Neural progenitor cell (in vitro differentiated cells): ENCODE results near the gene PIP4K2A. TPM values are rescaled to one million over a fixed set of nuclear protein-coding genes. Genes with fewer than 3 reads are reported as not detected.

Experiments used
- DNase-seq: peaks from one replicate; pipeline ENCODE4 v3.0.0-alpha.2; 2016; ENCODE audit warnings: low spot score
- H2AFZ ChIP-seq: fragments of 200-600 bp; sonication (generic); replicated peaks from 2 replicates; pipeline ENCODE4 v1.6.1; 2016; ENCODE audit warnings: antibody characterized with exemption
- H3F3A ChIP-seq: fragments of 200-600 bp; sonication (generic); 2 replicates; pipeline ENCODE4 v1.6.1; 2016; ENCODE audit warnings: antibody characterized with exemption, low read depth
- H3K27ac ChIP-seq: fragments of 200-600 bp; sonication (generic); 2 replicates; pipeline ENCODE4 v1.5.1; 2016; ENCODE audit warnings: mild to moderate bottlenecking
- H3K27me3 ChIP-seq: fragments of 200-600 bp; sonication (generic); 2 replicates; pipeline ENCODE4 v1.6.1; 2016; ENCODE audit warnings: mild to moderate bottlenecking, moderate library complexity
- H3K36me3 ChIP-seq: fragments of 200-600 bp; sonication (generic); 2 replicates; pipeline ENCODE4 v1.5.1; 2016
- H3K4me1 ChIP-seq: fragments of 200-600 bp; sonication (generic); 2 replicates; pipeline ENCODE4 v1.6.1; 2016; ENCODE audit warnings: mixed run types
- H3K4me2 ChIP-seq: fragments of 200-600 bp; sonication (generic); 2 replicates; pipeline ENCODE4 v1.6.1; 2016
- H3K4me3 ChIP-seq: fragments of 200-600 bp; sonication (generic); 2 replicates; pipeline ENCODE4 v1.5.1; 2016
- H3K79me2 ChIP-seq: fragments of 200-600 bp; sonication (generic); 2 replicates; pipeline ENCODE4 v1.6.1; 2016; ENCODE audit warnings: low read depth
- H3K9ac ChIP-seq: fragments of 200-600 bp; sonication (generic); 2 replicates; pipeline ENCODE4 v1.6.1; 2016
- H3K9me3 ChIP-seq: fragments of 200-600 bp; sonication (generic); 2 replicates; pipeline ENCODE4 v1.5.1; 2016; ENCODE audit warnings: low read depth
- H4K20me1 ChIP-seq: fragments of 200-600 bp; sonication (generic); 2 replicates; pipeline ENCODE4 v1.6.1; 2016; ENCODE audit warnings: low read depth
- H3K27ac Mint-ChIP-seq: 3 replicates; pipeline ENCODE4 v1.8.0; 2021; ENCODE audit warnings: mixed read lengths
- H3K27me3 Mint-ChIP-seq: 2 replicates; pipeline ENCODE4 v1.8.0; 2022; ENCODE audit warnings: low read depth, mild to moderate bottlenecking, inconsistent platforms, moderate library complexity, mixed read lengths; ENCODE audit not compliant: insufficient read depth
- H3K36me3 Mint-ChIP-seq: 3 replicates; pipeline ENCODE4 v1.8.0; 2021; ENCODE audit warnings: mixed read lengths
- H3K4me1 Mint-ChIP-seq: 3 replicates; pipeline ENCODE4 v1.8.0; 2021; ENCODE audit warnings: mixed read lengths
- H3K4me3 Mint-ChIP-seq: 3 replicates; pipeline ENCODE4 v1.8.0; 2021; ENCODE audit warnings: mild to moderate bottlenecking, moderate library complexity, mixed read lengths
- H3K9me3 Mint-ChIP-seq: 3 replicates; pipeline ENCODE4 v1.8.0; 2020; ENCODE audit warnings: mixed read lengths
- EZH2 ChIP-seq: fragments of 200-600 bp; sonication (generic); IDR thresholded peaks from 2 replicates; pipeline ENCODE4 v1.6.1; 2017; ENCODE audit warnings: antibody characterized with exemption, mild to moderate bottlenecking, moderate library complexity
- EZH2phosphoT487 ChIP-seq: fragments of 200-600 bp; sonication (generic); IDR thresholded peaks from 2 replicates; pipeline ENCODE4 v1.6.1; 2017; ENCODE audit warnings: antibody characterized with exemption
- total RNA-seq: library from RNA; depleted of rRNA; stranded (reverse); fragments of >200 nt; gene quantifications from 2 replicates; pipeline ENCODE4 v1.2.3, GENCODE V29; 2015; ENCODE audit warnings: low replicate concordance
- TF ChIP-seq, protein P1 (sequence below): fragments of 200-600 bp; sonication (generic); IDR thresholded peaks from 2 replicates; pipeline ENCODE4 v1.5.1; 2017; ENCODE audit warnings: antibody characterized with exemption, mild to moderate bottlenecking

PIP4K2A gene
- total RNA-seq, 1 donor from 2014 or later, result 37.6 TPM

DNA sequence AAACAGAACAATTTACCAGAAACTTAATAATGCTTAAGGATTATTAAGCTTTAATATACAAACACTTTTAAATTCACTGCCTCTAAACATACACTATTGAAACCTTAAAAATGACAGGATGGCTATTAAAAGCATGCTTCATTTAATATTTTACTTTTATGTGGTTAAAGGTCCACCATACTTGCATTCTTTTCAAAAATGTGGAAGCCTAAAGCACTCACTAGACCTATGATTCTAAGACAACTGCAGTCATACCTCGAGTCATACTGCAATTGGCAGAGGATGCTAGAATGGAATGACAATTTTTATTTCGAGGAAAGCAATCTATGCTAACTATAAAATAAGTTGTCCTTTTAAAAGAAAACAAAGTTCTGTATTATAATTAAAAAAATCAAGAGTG, 85.3 kb downstream of the PIP4K2A start:
- H3K36me3 Mint-ChIP-seq, result peaks cover 4% of the 10 kb centered on the region
- Histone ChIP-seq H4K20me1 (peaks cover 9% of the 10 kb centered on the region), H2AFZ (no peak overlapping the region), H3K79me2 (peaks cover 76% of the 10 kb centered on the region), H3K27ac (no peak overlapping the region), H3K9me3 (no peaks in the 10 kb centered on the region), H3K4me1 (peaks cover 25% of the 10 kb centered on the region), H3K4me3 (no peak overlapping the region), H3K9ac (no peak overlapping the region), H3K4me2 (no peak overlapping the region), H3F3A (no peaks in the 10 kb centered on the region), H3K27me3 (no peaks in the 10 kb centered on the region), H3K36me3 (no peaks in the 10 kb centered on the region)
- no peaks in the 10 kb centered on the region for H3K27me3 Mint-ChIP-seq
- peaks cover 6% of the 10 kb centered on the region for H3K9me3 Mint-ChIP-seq
- no peak overlapping the region for H3K4me3 Mint-ChIP-seq
- peaks cover 48% of the 10 kb centered on the region for H3K4me1 Mint-ChIP-seq
- no peak overlapping the region for H3K27ac Mint-ChIP-seq
- DNase-seq, result no peak
- TF ChIP-seq, protein P1, sequence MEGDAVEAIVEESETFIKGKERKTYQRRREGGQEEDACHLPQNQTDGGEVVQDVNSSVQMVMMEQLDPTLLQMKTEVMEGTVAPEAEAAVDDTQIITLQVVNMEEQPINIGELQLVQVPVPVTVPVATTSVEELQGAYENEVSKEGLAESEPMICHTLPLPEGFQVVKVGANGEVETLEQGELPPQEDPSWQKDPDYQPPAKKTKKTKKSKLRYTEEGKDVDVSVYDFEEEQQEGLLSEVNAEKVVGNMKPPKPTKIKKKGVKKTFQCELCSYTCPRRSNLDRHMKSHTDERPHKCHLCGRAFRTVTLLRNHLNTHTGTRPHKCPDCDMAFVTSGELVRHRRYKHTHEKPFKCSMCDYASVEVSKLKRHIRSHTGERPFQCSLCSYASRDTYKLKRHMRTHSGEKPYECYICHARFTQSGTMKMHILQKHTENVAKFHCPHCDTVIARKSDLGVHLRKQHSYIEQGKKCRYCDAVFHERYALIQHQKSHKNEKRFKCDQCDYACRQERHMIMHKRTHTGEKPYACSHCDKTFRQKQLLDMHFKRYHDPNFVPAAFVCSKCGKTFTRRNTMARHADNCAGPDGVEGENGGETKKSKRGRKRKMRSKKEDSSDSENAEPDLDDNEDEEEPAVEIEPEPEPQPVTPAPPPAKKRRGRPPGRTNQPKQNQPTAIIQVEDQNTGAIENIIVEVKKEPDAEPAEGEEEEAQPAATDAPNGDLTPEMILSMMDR, result no peak
- TF ChIP-seq EZH2phosphoT487, result no peak
- no peak for TF ChIP-seq EZH2

- no peak overlapping the region for H3K4me2 ChIP-seq
- H2AFZ ChIP-seq, result no peak overlapping the region
- H3K27me3 ChIP-seq, result no peaks in the 10 kb centered on the region
- Mint-ChIP-seq H3K27me3 (no peaks in the 10 kb centered on the region), H3K4me3 (no peak overlapping the region), H3K9me3 (peaks cover 6% of the 10 kb centered on the region), H3K27ac (no peak overlapping the region), H3K36me3 (peaks cover 4% of the 10 kb centered on the region), H3K4me1 (peaks cover 56% of the 10 kb centered on the region)
- H4K20me1 ChIP-seq, result peaks cover 9% of the 10 kb centered on the region
- H3F3A ChIP-seq, result no peaks in the 10 kb centered on the region
- H3K27ac ChIP-seq, result no peak overlapping the region
- peaks cover 80% of the 10 kb centered on the region for H3K79me2 ChIP-seq
- H3K9me3 ChIP-seq, result no peaks in the 10 kb centered on the region
- H3K9ac ChIP-seq, result no peak overlapping the region
- H3K4me3 ChIP-seq, result no peak overlapping the region
- no peak for DNase-seq
- H3K36me3 ChIP-seq, result no peaks in the 10 kb centered on the region
- TF ChIP-seq EZH2phosphoT487, result no peak
- TF ChIP-seq, protein P1, result no peak
- no peak for TF ChIP-seq EZH2
- H3K4me1 ChIP-seq, result peaks cover 25% of the 10 kb centered on the region
Measured at GRCh38 chr10:22628309-22628708, 86.1 kb downstream of the PIP4K2A start.

DNA sequence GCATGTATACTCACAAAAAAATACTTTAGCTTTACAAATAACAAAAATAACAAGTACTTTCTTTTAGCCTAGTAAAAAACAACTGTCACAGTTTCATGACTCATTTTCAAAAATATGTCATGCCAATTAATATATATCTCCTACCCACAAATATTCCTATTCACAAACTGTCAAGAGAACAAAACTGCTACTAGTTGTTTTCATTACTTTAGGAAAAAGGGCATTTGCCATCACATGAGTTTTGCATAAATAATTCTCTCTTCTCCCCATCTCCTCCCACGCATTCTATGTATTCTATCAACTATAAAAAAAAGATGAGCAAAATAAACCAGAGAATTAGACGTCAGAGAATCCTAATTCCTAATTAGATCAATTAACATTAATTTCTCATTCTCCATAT, 87.6 kb downstream of the PIP4K2A start:
- Histone ChIP-seq H3F3A (no peaks in the 10 kb centered on the region), H2AFZ (no peak overlapping the region), H3K9ac (no peak overlapping the region), H3K27ac (no peak overlapping the region), H3K4me2 (no peak overlapping the region), H3K27me3 (no peaks in the 10 kb centered on the region), H3K9me3 (no peaks in the 10 kb centered on the region), H3K4me1 (peaks cover 26% of the 10 kb centered on the region), H3K79me2 (peaks cover 72% of the 10 kb centered on the region), H3K36me3 (no peaks in the 10 kb centered on the region), H4K20me1 (peaks cover 9% of the 10 kb centered on the region), H3K4me3 (no peak overlapping the region)
- Mint-ChIP-seq H3K36me3 (peaks cover 4% of the 10 kb centered on the region), H3K27me3 (no peaks in the 10 kb centered on the region), H3K27ac (peak overlapping the region; percentile 7), H3K4me3 (no peak overlapping the region), H3K4me1 (peaks cover 64% of the 10 kb centered on the region), H3K9me3 (peaks cover 9% of the 10 kb centered on the region)
- no peak for DNase-seq
- TF ChIP-seq EZH2 (no peak), EZH2phosphoT487 (no peak)
- TF ChIP-seq, protein P1, result no peak
